Heart left ventricle (tissue), 13 donors: Measurements from ENCODE around the gene CHST9.

Experiments
- POLR2A ChIP-seq, 2 donors: fragments of 450-650 bp; IDR thresholded peaks; one replicate each; pipeline ENCODE4 v1.6.1; 2017; ENCODE audit warnings: antibody characterized with exemption in 2 of 2, mild to moderate bottlenecking in 2 of 2, moderate library complexity in 2 of 2
- TF ChIP-seq, protein P1 (sequence below), 12 donors: fragments of 200-600 bp; sonication (generic) in 4 of 12; IDR thresholded peaks; one replicate each; pipeline versions ENCODE4 v1.5.0 to v1.8.0; 2018 to 2022; ENCODE audit warnings: antibody characterized with exemption in 12 of 12, mild to moderate bottlenecking in 5 of 12
- donor health status: ischemic (EF 13 %, LVEDD 7.1; RV severe dilation, severe dysfunction).
- donor health status: DM: no; HTN: yes; CAD: no.
- donor health status: DM: no; HTN: no; CAD: no.
- donor health status: ischemic (EF 25% LVEDD 6.9; RV normal size, moderate dysfunction).
- donor health status: ischemic (EF 25% LVEDD 5.7; RV mildly dilated, moderate dysfunction).
- donor health status: ischemic (EF 35%, LVEDD 5.7; RV mildly dilated, moderate dysfunction).
- donor health status: nonischemic (EF 11% LVEDD 7.7; RV severe dilation, severe dysfunction).
- donor health status: DM: yes; HTN: yes; CAD: no.
- donor health status: PGD.
- donor health status: ischemic (EF 29% LVEDD 5.4; RV normal size, mild dysfunction).
- donor health status: nonischemic (EF 23%, LVEDD 6.1; RV moderate dilation, normal function).

DNA sequence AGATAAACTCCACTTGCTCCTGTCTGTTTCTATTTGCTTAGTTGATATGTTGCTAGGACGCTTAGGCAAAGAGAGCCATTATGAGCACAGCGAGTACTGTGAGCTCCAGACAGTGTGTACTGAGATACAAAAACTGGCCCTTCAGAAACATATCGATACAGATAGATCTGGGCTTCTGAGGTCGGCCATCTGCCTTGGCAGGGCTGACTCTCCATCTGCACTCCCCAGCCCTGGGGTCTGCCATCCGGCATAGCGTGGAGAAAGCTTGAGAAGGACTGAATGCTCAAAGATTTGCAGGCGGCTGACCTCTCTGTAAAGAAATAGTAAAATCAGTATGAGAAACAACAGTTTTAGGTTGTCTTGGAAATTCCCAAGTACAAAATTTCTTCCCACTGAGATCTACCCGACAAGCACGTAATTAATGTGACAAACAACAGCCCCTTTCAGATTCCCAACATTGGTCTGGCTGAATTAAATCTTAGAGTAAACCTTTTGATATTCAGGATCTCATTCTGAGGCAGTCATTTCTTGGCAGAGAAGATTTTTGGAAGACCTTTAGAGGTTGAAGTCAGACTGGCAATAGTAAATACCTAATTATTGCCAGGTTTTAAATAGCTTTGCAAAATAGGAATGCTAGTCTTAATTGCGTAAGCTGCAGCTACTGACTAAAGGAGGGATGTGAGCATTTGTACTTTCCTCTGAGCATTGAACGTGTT lies 127.4 kb downstream of the CHST9 start:
- no peak for TF ChIP-seq POLR2A (IDR thresholded peaks at IDR 0.05)
- TF ChIP-seq, protein P1, sequence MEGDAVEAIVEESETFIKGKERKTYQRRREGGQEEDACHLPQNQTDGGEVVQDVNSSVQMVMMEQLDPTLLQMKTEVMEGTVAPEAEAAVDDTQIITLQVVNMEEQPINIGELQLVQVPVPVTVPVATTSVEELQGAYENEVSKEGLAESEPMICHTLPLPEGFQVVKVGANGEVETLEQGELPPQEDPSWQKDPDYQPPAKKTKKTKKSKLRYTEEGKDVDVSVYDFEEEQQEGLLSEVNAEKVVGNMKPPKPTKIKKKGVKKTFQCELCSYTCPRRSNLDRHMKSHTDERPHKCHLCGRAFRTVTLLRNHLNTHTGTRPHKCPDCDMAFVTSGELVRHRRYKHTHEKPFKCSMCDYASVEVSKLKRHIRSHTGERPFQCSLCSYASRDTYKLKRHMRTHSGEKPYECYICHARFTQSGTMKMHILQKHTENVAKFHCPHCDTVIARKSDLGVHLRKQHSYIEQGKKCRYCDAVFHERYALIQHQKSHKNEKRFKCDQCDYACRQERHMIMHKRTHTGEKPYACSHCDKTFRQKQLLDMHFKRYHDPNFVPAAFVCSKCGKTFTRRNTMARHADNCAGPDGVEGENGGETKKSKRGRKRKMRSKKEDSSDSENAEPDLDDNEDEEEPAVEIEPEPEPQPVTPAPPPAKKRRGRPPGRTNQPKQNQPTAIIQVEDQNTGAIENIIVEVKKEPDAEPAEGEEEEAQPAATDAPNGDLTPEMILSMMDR (IDR thresholded peaks at IDR 0.05): no peak
